PFSK-1 (cell line): ENCODE measurements around the gene ZNF277.

ENCODE experiments used
- FOXP2 ChIP-seq: optimal IDR thresholded peaks from 2 replicates; pipeline ENCODE3; 2011; ENCODE audit warnings: borderline replicate concordance, control low read depth, inconsistent platforms; ENCODE audit not compliant: insufficient read depth; ENCODE audit errors: extremely low read length, extremely low read depth
- POLR2AphosphoS5 ChIP-seq: IDR thresholded peaks from 2 replicates; pipeline ENCODE4 v1.6.1; 2012; ENCODE audit warnings: low read depth, mild to moderate bottlenecking, control low read depth, low read length, moderate library complexity
- SIN3A ChIP-seq: IDR thresholded peaks from 2 replicates; pipeline ENCODE4 v1.6.1; 2012; ENCODE audit warnings: mild to moderate bottlenecking, low read length, moderate library complexity, borderline replicate concordance; ENCODE audit not compliant: insufficient read depth
- TAF1 ChIP-seq: IDR thresholded peaks from 2 replicates; pipeline ENCODE4 v1.6.1; 2012; ENCODE audit warnings: low read length, control low read depth, borderline replicate concordance; ENCODE audit not compliant: insufficient read depth
- TF ChIP-seq, protein P1 (sequence below), 2 experiments: IDR thresholded peaks; 2 replicates each; pipeline versions ENCODE4 v1.6.1 to v1.8.0; 2011 to 2012; ENCODE audit warnings: low read depth in 2 of 2, low read length in 2 of 2, control low read depth in 1 of 2, inconsistent platforms in 1 of 2, mild to moderate bottlenecking in 1 of 2, moderate library complexity in 1 of 2; ENCODE audit not compliant: insufficient read depth in 1 of 2

ZNF277 gene

GRCh38 chr7:112296432-112296831 lies 89.9 kb downstream of the ZNF277 start:
- TF ChIP-seq TAF1 (no peak), POLR2AphosphoS5 (no peak), SIN3A (no peak), FOXP2 (no peak)
- TF ChIP-seq, protein P1, sequence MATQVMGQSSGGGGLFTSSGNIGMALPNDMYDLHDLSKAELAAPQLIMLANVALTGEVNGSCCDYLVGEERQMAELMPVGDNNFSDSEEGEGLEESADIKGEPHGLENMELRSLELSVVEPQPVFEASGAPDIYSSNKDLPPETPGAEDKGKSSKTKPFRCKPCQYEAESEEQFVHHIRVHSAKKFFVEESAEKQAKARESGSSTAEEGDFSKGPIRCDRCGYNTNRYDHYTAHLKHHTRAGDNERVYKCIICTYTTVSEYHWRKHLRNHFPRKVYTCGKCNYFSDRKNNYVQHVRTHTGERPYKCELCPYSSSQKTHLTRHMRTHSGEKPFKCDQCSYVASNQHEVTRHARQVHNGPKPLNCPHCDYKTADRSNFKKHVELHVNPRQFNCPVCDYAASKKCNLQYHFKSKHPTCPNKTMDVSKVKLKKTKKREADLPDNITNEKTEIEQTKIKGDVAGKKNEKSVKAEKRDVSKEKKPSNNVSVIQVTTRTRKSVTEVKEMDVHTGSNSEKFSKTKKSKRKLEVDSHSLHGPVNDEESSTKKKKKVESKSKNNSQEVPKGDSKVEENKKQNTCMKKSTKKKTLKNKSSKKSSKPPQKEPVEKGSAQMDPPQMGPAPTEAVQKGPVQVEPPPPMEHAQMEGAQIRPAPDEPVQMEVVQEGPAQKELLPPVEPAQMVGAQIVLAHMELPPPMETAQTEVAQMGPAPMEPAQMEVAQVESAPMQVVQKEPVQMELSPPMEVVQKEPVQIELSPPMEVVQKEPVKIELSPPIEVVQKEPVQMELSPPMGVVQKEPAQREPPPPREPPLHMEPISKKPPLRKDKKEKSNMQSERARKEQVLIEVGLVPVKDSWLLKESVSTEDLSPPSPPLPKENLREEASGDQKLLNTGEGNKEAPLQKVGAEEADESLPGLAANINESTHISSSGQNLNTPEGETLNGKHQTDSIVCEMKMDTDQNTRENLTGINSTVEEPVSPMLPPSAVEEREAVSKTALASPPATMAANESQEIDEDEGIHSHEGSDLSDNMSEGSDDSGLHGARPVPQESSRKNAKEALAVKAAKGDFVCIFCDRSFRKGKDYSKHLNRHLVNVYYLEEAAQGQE (IDR thresholded peaks at IDR 0.05; ENCODE audit: insufficient read depth in 1 of 2, low read depth in 2 of 2, low read length in 2 of 2), result no peak

- TF ChIP-seq POLR2AphosphoS5, result no peak
- no peak for TF ChIP-seq TAF1
- TF ChIP-seq, protein P1 (IDR thresholded peaks at IDR 0.05; ENCODE audit: insufficient read depth in 1 of 2, low read depth in 2 of 2, low read length in 2 of 2), result no peak
- TF ChIP-seq FOXP2, result no peak
- no peak for TF ChIP-seq SIN3A
Observed at GRCh38 chr7:112297681-112298080, 91.2 kb downstream of the ZNF277 start.

DNA sequence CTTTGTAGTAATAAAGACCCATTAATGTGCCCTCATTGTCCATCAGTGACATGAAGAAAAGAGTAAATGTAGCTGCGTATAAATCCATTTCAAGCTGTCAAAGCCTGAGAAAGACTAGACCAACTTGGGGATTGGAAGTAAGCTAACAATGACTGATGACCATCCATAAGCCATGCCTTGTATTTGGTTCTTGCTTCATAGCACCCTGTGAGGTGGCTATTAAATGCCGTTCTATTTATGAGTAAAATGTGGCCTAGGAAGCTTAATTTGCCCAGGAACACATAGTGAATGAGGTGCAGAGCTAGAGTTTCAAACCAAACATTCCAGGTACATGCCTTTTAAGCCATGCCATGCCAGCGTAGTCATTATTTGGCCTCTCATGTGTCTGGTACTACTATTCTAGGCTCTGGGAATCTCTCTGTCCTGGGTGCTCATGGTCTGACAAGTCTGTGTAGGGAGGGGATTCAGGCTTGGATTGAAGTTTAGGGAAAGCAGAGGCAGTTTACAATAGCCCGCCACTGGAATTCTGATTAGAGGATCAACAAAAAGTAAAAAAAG lies 92.1 kb downstream of the ZNF277 start:
- TF ChIP-seq, protein P1 (IDR thresholded peaks at IDR 0.05; ENCODE audit: insufficient read depth in 1 of 2, low read depth in 2 of 2, low read length in 2 of 2), result no peak

DNA sequence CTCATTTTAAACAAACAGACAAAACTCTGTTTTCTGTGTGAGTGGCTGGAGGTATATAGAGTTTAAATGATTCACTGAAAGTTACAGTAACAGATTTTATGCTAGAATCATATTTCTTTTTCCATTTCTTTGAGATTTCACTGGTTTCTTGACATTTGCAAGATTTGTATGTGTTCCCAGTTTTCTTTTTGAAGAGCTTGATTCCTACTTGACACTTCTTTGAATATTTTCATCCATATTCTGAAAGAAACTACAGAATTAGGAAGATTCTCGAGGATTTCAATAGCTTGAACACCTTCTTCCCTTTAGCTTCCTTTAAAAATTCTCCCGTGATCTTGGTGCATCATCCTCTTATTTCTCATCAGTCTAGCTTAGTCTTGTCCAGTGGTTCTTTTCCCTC lies 93.6 kb downstream of the ZNF277 start:
- no peak for TF ChIP-seq TAF1

DNA sequence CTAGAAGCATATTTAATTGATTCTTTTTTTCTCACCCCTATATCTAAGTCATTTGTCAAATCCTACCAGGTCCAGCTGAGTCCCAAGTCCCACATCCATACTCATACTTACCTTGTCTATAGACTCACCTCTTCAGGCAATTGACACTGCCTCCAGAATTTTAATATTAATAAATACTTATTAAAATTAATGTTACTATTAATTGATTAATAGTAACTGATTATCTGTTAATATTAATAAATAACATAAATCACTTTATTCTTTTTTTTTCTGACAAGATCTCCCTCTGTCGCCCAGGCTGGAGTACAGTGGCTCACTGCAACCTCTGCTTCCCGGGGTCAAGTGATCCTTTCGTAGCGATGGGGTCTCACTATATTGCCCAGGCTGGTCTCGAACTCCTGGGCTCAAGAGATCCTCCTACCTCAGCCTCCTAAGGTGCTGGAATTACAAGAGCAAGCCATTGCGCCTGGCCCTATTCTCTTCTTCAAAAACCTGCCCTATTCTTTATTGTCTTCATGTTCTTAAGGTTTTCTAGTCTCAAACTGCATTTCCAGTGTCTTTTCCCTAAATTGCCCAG lies 94.4 kb downstream of the ZNF277 start:
- TF ChIP-seq POLR2AphosphoS5 (no peak), SIN3A (no peak), FOXP2 (no peak), TAF1 (no peak)
- TF ChIP-seq, protein P1 (IDR thresholded peaks at IDR 0.05; ENCODE audit: insufficient read depth in 1 of 2, low read depth in 2 of 2, low read length in 2 of 2), result no peak

DNA sequence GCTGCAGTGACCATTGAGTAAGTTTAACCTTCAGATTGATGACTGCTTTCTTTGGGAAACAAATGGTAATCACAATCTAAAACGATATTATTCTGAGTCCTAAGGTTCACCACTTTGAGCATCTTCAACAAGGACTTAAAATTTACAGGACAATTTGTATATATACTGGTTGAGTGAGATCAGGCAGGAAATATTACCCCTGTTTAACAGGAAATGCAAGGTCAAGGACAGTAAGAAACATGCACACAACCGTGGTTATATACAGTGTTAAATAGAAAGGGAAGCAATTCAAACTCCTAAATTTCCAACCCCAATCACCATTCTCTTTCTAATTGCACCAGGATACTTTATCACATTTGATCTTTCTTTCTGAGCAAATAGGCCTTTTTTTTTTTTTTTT lies 96.1 kb downstream of the ZNF277 start:
- no peak for TF ChIP-seq POLR2AphosphoS5
